H1 (cell line): Measurements from ENCODE around the gene USP37.

Experiments
- CBX5 ChIP-seq: fragments of 300-800, 300-1000 bp; sonication (generic); IDR thresholded peaks from 2 replicates; pipeline ENCODE4 v1.7.1; 2016; ENCODE audit warnings: antibody characterized with exemption, low read length, low read depth
- EP300 ChIP-seq, 2 experiments: IDR thresholded peaks; 1 replicate in 1 of 2; 2 replicates in 1 of 2; pipeline ENCODE4 v1.6.1; 2011 to 2012; ENCODE audit warnings: low read depth in 2 of 2, low read length in 2 of 2, mild to moderate bottlenecking in 2 of 2, borderline replicate concordance in 1 of 2, inconsistent platforms in 1 of 2, moderate library complexity in 1 of 2
- JUN ChIP-seq: IDR thresholded peaks from 2 replicates; pipeline ENCODE4 v1.6.1; 2011; ENCODE audit warnings: low read depth, mild to moderate bottlenecking, improper control_type of control experiment, low read length
- KDM4A ChIP-seq: IDR thresholded peaks from one replicate; pipeline ENCODE4 v1.7.1; 2012; ENCODE audit warnings: low read depth, mild to moderate bottlenecking, moderate library complexity, low read length, inconsistent platforms; ENCODE audit not compliant: severe bottlenecking
- MAFK ChIP-seq: IDR thresholded peaks from 2 replicates; pipeline ENCODE4 v1.6.1; 2012; ENCODE audit warnings: low read depth, mild to moderate bottlenecking, improper control_type of control experiment, low read length
- POLR2A ChIP-seq, 2 experiments: IDR thresholded peaks; 1 replicate in 1 of 2; 2 replicates in 1 of 2; pipeline ENCODE4 v1.6.1; 2011; ENCODE audit warnings: low read depth in 2 of 2, low read length in 2 of 2, mild to moderate bottlenecking in 2 of 2; ENCODE audit errors: control extremely low read depth in 1 of 2
- POLR2AphosphoS5 ChIP-seq: IDR thresholded peaks from 2 replicates; pipeline ENCODE4 v1.6.1; 2011; ENCODE audit warnings: low read depth, low read length
- SIX5 ChIP-seq: IDR thresholded peaks from 2 replicates; pipeline ENCODE4 v1.6.1; 2011; ENCODE audit warnings: mild to moderate bottlenecking, low read depth, low read length
- SRF ChIP-seq: IDR thresholded peaks from 2 replicates; pipeline ENCODE4 v1.6.1; 2011; ENCODE audit warnings: mild to moderate bottlenecking, low read depth, low read length, moderate library complexity
- TAF1 ChIP-seq: IDR thresholded peaks from 2 replicates; pipeline ENCODE4 v1.6.1; 2011; ENCODE audit warnings: mild to moderate bottlenecking, low read depth, low read length
- TAF7 ChIP-seq: optimal IDR thresholded peaks from 2 replicates; pipeline ENCODE3; 2011; ENCODE audit warnings: low read depth, mild to moderate bottlenecking, inconsistent platforms, low read length, moderate library complexity, borderline replicate concordance
- TEAD4 ChIP-seq: IDR thresholded peaks from 2 replicates; pipeline ENCODE4 v1.6.1; 2012; ENCODE audit warnings: low read depth, low read length, inconsistent platforms, mixed read lengths
- TF ChIP-seq, protein P1 (sequence below): IDR thresholded peaks from 2 replicates; pipeline ENCODE4 v1.6.1; 2012; ENCODE audit warnings: inconsistent platforms
- TF ChIP-seq, protein P2 (sequence below), 3 experiments: IDR thresholded peaks; 1 replicate in 2 of 3; 2 replicates in 1 of 3; pipeline versions ENCODE4 v1.5.1 to v1.6.1; 2011; ENCODE audit warnings: low read length in 3 of 3, mild to moderate bottlenecking in 3 of 3, inconsistent platforms in 2 of 3, low read depth in 1 of 3, moderate library complexity in 1 of 3; ENCODE audit not compliant: insufficient read depth in 1 of 3; ENCODE audit errors: control extremely low read depth in 1 of 3

DNA sequence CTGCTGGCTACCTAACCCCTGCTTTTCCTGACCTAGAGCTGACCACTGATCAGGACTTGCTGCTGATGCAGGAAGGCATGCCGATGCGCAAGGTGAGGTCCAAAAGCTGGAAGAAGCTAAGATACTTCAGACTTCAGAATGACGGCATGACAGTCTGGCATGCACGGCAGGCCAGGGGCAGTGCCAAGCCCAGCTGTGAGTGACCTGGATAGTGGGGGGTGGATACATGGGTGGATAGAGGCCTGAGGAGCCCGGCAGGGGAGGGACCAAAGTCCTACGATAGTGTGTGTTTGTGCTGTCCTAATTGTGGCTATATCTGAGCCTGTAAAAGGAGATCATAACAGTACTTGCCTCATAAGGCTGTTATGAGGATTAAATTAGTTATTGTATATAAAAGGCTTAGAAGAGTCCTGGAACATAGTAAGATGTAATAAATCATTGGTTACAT, 47.7 kb upstream of the USP37 start:
- TF ChIP-seq MAFK (no peak), CBX5 (no peak), EP300 (IDR thresholded peaks at IDR 0.05; ENCODE audit: borderline replicate concordance in 1 of 2, low read depth in 2 of 2, low read length in 2 of 2) (no peak), JUN (no peak), SIX5 (no peak), TEAD4 (no peak), SRF (no peak), POLR2AphosphoS5 (no peak), TAF7 (no peak), TAF1 (no peak), POLR2A (IDR thresholded peaks at IDR 0.05; ENCODE audit: control extremely low read depth in 1 of 2, low read depth in 2 of 2, low read length in 2 of 2) (no peak), KDM4A (no peak)
- TF ChIP-seq, protein P1, sequence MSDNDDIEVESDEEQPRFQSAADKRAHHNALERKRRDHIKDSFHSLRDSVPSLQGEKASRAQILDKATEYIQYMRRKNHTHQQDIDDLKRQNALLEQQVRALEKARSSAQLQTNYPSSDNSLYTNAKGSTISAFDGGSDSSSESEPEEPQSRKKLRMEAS = no peak
- TF ChIP-seq, protein P2, sequence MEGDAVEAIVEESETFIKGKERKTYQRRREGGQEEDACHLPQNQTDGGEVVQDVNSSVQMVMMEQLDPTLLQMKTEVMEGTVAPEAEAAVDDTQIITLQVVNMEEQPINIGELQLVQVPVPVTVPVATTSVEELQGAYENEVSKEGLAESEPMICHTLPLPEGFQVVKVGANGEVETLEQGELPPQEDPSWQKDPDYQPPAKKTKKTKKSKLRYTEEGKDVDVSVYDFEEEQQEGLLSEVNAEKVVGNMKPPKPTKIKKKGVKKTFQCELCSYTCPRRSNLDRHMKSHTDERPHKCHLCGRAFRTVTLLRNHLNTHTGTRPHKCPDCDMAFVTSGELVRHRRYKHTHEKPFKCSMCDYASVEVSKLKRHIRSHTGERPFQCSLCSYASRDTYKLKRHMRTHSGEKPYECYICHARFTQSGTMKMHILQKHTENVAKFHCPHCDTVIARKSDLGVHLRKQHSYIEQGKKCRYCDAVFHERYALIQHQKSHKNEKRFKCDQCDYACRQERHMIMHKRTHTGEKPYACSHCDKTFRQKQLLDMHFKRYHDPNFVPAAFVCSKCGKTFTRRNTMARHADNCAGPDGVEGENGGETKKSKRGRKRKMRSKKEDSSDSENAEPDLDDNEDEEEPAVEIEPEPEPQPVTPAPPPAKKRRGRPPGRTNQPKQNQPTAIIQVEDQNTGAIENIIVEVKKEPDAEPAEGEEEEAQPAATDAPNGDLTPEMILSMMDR (IDR thresholded peaks at IDR 0.05; ENCODE audit: control extremely low read depth in 1 of 3, insufficient read depth in 1 of 3, low read depth in 1 of 3, low read length in 3 of 3) = no peak
